ENCODE results near the gene RBP2. TPM values are rescaled to one million over a fixed set of nuclear protein-coding genes. Genes with fewer than 3 reads are reported as not detected.

Gene RBP2
- total RNA-seq, 1 experiment from 2014 or later, result not detected

GRCh38 chr3:139482206-139482605 is 5.9 kb upstream of the RBP2 start:
- no peak for DNase-seq (ENCODE audit: extremely low read depth, low read depth)

- no peak for DNase-seq (ENCODE audit: extremely low read depth, low read depth)
Measured at GRCh38 chr3:139481116-139481515, 4.8 kb upstream of the RBP2 start.

- no peak for DNase-seq (ENCODE audit: extremely low read depth, low read depth)
Measured at GRCh38 chr3:139480585-139480984, 4.3 kb upstream of the RBP2 start.

GRCh38 chr3:139477710-139478640 is 1.7 kb upstream of the RBP2 start:
- DNase-seq (ENCODE audit: extremely low read depth, low read depth), result no peak

- DNase-seq (ENCODE audit: extremely low read depth, low read depth), result no peak
Measured at GRCh38 chr3:139473155-139473771, 3.1 kb downstream of the RBP2 start.

- DNase-seq (ENCODE audit: extremely low read depth, low read depth), result no peak
Measured at GRCh38 chr3:139472380-139473010, 3.8 kb downstream of the RBP2 start.

GRCh38 chr3:139470199-139470598 is 6.1 kb downstream of the RBP2 start:
- no peak for DNase-seq (ENCODE audit: extremely low read depth, low read depth)

- no peak for DNase-seq (ENCODE audit: extremely low read depth, low read depth)
Measured at GRCh38 chr3:139468399-139468798, 7.9 kb downstream of the RBP2 start.

- DNase-seq (ENCODE audit: extremely low read depth, low read depth), result no peak
Measured at GRCh38 chr3:139466360-139466759, 10.0 kb downstream of the RBP2 start.

- DNase-seq (ENCODE audit: extremely low read depth, low read depth), result no peak
Measured at GRCh38 chr3:139465636-139466035, 10.7 kb downstream of the RBP2 start.

- no peak for DNase-seq (ENCODE audit: extremely low read depth, low read depth)
Measured at GRCh38 chr3:139463466-139463865, 12.8 kb downstream of the RBP2 start.

GRCh38 chr3:139460529-139460928 is 15.8 kb downstream of the RBP2 start:
- DNase-seq (ENCODE audit: extremely low read depth, low read depth), result no peak

GRCh38 chr3:139460076-139460475 is 16.2 kb downstream of the RBP2 start:
- DNase-seq (ENCODE audit: extremely low read depth, low read depth), result no peak

GRCh38 chr3:139458348-139458747 is 18.0 kb downstream of the RBP2 start:
- no peak for DNase-seq (ENCODE audit: extremely low read depth, low read depth)

GRCh38 chr3:139457066-139457465 is 19.2 kb downstream of the RBP2 start:
- DNase-seq (ENCODE audit: extremely low read depth, low read depth), result no peak

GRCh38 chr3:139456386-139456785 is 19.9 kb downstream of the RBP2 start:
- DNase-seq (ENCODE audit: extremely low read depth, low read depth), result no peak

GRCh38 chr3:139455855-139456254 is 20.5 kb downstream of the RBP2 start:
- DNase-seq (ENCODE audit: extremely low read depth, low read depth), result no peak

GRCh38 chr3:139455206-139455605 is 21.1 kb downstream of the RBP2 start:
- DNase-seq (ENCODE audit: extremely low read depth, low read depth), result no peak

- no peak for DNase-seq (ENCODE audit: extremely low read depth, low read depth)
Measured at GRCh38 chr3:139454346-139454745, 22.0 kb downstream of the RBP2 start.

GRCh38 chr3:139450159-139450558 is 26.2 kb downstream of the RBP2 start:
- no peak for DNase-seq (ENCODE audit: extremely low read depth, low read depth)

- no peak for DNase-seq (ENCODE audit: extremely low read depth, low read depth)
Measured at GRCh38 chr3:139449566-139449965, 26.8 kb downstream of the RBP2 start.

- no peak for DNase-seq (ENCODE audit: extremely low read depth, low read depth)
Measured at GRCh38 chr3:139448104-139448503, 28.2 kb downstream of the RBP2 start.

Measured in NCI-H460 (cell line).